ENCODE data around the gene METRNL. TPM values are rescaled to one million over a fixed set of nuclear protein-coding genes. Genes with fewer than 3 reads are reported as not detected.
"Not testable (repeated sequence)": the region's sequence is repeated elsewhere in the genome, so short reads cannot be mapped to it uniquely, and the experiment has no call there.

Gene METRNL
- total RNA-seq, 1 experiment from 2014 or later, result 238 TPM

DNA sequence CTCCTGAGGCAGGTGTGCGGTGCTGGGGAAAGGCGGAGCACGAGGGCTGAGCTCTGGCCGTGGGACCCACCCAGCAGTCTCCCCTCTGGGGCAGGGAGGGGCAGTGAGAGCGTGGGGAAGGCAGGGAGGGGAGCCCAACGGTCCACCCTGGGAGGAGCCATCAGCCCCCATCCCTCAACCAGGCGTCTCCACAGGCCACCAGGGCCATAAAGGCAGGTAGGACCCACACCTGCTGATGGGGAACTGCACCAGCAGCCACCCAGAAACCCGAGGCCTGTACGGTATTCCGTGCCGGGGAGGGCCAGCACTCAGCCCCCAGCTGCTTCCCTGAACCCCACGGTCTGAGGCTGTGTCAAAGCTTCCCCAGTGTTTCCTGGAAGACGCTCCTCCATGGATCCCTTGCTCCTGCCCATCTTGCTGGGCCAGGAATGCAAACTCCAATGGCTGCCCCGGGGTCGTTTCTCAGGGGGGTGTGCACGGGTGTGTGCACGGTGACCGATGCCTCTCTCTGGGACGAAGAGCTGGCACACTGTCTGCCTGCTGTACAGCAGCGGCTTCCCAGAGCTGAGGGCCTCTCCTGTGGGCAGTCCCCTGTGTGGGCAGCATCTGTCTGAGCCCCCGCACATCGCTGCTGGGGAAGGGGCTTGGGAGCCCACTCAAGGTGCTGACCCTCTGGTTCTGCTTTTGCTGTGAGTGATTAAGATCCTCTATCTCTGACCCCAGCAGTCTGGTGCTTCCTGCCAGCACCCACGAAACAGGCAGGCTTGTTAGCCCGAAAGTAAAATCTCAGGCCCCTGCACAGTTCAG is 17.2 kb upstream of the METRNL start:
- no peak for DNase-seq
- Histone ChIP-seq H3K36me3 (no peaks in the 10 kb centered on the region), H3K9me3 (no peaks in the 10 kb centered on the region), H3K4me3 (no peak overlapping the region), H3K27me3 (no peaks in the 10 kb centered on the region)

DNA sequence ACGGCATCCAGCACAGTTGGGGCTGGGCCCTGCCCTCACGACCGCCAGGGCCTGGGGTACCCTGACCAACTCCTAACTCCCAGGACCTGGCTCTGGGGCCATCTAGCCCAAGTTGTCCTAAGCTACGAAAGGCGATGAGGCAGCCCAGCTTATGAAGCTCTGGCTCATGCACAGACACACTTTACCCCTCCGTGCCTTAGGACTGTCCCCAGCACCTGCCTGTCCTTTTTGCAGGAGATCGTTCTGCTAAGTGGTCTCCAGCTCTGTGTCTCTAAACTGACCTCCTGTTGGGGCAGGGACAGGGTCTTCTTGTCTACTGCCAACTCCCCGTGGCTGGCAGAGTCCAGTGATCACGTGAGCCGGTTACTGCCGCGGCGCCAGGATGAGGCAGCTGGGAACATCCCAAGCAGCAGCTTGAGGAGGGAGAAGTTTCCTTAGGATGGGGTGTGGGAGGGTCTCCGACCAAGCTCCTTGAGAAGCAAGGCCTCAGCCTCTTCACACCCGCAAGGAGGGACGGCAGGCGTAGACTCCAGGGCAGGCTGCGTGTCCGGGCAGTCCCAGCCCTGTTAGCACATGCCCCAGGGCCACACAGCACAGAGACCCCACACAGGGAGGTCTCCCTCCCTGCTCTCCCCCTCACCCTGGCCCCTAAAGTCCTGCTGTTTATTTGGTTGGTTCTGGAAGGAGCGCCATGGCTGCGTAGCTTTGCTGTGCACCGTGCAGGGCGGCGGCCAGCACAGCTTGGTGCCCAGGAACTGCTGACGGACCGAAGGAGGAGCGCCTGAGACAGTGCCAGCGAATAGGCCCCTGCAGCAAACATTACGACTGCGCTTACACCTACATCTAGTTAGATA is 16.4 kb upstream of the METRNL start:
- no peak overlapping the region for H3K4me3 ChIP-seq
- no peak for DNase-seq
- H3K27me3 ChIP-seq, result no peaks in the 10 kb centered on the region
- H3K9me3 ChIP-seq, result no peaks in the 10 kb centered on the region
- no peaks in the 10 kb centered on the region for H3K36me3 ChIP-seq

DNA sequence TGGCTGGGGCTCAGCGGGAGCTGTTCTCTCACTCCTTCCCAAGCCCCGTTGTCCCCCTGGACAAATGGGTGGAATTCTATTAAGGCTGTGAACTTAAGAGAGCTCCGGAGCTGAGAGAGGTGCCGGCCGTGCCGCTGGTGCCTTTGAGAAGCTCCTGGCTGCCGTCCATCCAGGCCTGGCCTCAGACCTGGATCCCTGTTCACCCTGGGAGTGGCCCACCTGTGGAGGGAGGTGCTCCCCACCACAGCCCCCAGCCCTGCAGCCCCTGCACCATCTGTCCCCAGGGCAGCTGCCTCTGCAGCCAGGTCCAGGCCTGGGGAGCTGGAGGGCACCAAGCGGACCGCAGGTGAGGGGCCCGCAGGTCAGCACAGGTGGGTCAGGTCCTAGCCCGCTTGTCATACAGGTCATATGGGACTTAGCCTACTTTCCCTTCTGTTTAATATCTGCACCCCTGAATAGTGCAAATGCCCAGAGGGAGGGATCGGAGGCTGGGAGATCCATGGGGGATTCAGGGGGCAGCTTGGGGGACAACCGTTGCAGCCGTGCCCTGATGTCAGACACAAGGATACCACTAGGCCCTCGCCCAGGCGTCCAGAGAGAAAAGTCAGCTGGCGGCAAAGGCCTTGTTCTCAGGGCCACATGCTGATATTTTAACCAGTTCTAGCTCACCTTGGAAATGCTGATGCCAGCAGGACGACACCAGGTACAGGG is 15.2 kb upstream of the METRNL start:
- Histone ChIP-seq H3K27me3 (no peaks in the 10 kb centered on the region), H3K9me3 (no peaks in the 10 kb centered on the region), H3K36me3 (no peaks in the 10 kb centered on the region), H3K4me3 (no peak overlapping the region)
- DNase-seq, result no peak

- Histone ChIP-seq H3K4me3 (no peak overlapping the region), H3K9me3 (no peaks in the 10 kb centered on the region), H3K27me3 (no peaks in the 10 kb centered on the region), H3K36me3 (no peaks in the 10 kb centered on the region)
- no peak for DNase-seq
Measured at GRCh38 chr17:83064732-83065659, 14.4 kb upstream of the METRNL start.

DNA sequence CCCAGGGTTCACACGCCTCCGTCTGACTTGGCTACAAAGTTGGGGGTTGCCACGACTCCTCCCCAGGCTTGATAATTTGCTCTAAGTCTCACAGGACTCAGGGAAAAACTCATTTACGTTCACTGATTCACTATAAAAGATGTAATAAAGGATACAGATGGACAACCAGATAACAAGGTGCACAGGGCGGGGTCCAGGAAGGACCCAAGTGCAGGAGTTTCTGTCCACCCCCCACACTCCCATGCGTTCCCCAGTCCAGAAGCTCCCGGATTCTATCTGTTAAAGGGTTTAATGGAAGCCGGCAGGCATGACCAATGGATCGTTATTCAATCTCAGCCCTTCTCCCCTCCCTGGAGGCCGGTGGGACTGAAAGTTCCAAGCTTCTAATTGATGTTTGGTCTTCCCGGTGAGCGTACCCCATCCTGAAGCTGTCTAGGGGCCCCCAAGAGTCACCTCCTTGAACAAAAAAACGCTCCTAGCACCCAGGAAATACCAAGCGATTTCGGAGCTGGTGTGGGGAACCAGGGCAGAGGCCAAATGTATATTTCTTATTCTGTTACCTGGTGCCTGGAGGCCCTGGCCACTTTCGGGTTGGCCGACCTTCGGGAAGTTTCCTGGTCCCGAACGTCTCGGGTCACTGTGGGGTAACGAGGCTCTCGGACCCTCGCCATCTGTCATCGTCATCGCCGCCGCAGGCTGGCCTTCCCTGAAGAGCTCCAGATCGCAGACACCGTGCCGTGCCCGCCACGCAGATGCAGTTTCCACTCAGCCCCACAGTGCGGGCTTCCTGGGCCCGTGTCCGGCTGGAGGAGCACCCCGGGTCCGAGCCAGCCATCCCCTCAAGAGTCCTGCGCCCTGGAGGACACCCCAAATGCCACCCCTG is 13.5 kb upstream of the METRNL start:
- DNase-seq, result no peak
- no peak overlapping the region for H3K4me3 ChIP-seq
- no peaks in the 10 kb centered on the region for H3K27me3 ChIP-seq
- no peaks in the 10 kb centered on the region for H3K9me3 ChIP-seq
- no peaks in the 10 kb centered on the region for H3K36me3 ChIP-seq

DNA sequence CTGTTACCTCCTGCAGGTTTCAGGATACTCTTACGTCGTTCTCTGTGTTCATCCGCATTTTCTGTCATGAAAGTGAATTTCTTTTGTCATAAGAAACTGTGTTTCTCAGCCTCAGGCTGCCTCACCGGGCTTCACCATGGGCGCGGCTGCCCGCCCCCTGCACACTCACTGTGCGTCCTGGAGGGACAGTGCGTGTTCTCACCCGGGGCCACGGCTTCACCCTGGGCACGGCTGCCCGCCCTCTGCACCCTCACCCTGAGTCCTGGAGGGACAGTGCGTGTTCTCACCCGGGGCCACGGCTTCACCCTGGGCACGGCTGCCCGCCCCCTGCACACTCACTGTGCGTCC is 12.9 kb upstream of the METRNL start:
- not testable (repeated sequence) for H3K36me3 ChIP-seq, DNase-seq, H3K9me3 ChIP-seq, H3K4me3 ChIP-seq, H3K27me3 ChIP-seq

DNA sequence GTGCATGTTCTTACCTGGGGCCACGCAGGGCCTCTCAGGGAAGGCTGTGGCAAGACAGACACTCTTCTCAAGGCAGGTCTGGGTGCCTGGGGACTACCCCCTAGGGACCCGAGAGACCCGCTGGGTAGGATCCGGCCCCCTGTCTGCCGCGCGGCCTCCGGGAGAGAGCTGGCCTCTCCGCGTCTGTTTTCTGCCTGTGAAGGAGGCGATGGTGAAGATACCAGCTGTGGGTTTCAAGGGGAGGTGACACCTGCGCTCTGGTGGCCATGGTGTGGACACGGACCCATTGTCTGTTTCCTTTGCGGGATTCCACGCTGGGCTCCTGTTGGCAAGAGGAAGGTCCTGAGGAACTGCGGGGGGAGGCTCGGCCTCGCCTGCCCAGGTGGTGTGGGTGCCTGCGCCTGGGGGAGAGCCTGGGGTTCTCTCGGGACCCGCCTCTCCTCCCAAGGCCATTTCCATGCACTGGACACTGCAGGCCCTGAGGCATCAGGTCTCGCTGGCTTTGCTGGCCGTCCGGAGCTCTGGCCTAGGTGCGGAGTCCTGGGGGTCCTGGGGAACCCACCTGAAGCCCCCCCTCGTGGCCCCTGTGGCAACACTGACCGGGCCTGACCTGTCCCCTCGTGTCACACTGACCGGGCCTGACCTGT is 12.2 kb upstream of the METRNL start:
- no peaks in the 10 kb centered on the region for H3K9me3 ChIP-seq
- no peak overlapping the region for H3K4me3 ChIP-seq
- DNase-seq, result no peak
- H3K27me3 ChIP-seq, result no peaks in the 10 kb centered on the region
- H3K36me3 ChIP-seq, result no peaks in the 10 kb centered on the region

- H3K4me3 ChIP-seq, result no peak overlapping the region
- H3K27me3 ChIP-seq, result no peaks in the 10 kb centered on the region
- no peaks in the 10 kb centered on the region for H3K9me3 ChIP-seq
- H3K36me3 ChIP-seq, result no peaks in the 10 kb centered on the region
- no peak for DNase-seq
Measured at GRCh38 chr17:83067718-83068261, 11.6 kb upstream of the METRNL start.

DNA sequence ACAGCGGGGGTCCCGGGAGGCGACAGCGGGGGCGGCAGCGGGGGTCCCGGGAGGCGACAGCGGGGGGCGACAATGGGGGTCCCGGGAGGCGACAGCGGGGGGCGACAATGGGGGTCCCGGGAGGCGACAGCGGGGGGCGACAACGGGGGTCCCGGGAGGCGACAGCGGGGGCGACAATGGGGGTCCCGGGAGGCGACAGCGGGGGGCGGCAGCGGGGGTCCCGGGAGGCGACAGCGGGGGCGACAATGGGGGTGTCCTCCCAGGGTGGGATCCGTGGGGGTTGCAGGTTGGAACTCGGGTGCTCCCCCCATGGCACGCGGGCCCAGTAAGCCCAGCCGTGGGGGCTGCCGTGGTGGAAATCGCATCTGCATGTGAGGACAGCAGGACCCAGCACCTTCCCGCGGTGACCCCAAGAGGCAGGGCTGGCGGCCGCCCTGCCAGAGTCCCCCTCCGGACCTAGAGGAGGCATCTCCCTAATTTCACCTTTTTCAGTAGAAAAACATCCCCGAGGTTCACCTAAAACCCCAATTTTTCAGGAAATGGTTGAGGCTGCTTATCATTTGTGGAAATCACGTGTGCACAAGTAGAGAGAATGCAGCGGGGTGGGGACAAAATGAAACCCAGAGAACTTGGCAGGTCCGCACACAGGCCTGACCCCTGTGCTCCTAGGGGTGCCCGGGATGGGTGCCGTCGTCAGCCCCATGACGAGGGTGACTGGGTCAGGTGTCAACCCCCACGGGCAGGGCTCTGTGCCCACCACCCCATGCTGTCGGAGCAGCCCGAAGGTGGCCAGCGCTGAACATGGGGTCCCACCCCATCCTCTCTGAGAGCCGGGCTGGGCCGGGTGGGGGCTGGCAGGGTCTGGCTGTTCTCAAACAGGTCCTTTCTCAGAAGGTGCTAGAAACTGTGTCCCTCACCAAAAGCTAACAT is 10.5 kb upstream of the METRNL start:
- no peaks in the 10 kb centered on the region for H3K27me3 ChIP-seq
- DNase-seq, result no peak
- H3K36me3 ChIP-seq, result no peaks in the 10 kb centered on the region
- no peaks in the 10 kb centered on the region for H3K9me3 ChIP-seq
- no peak overlapping the region for H3K4me3 ChIP-seq

GRCh38 chr17:83069571-83069906 is 9.9 kb upstream of the METRNL start:
- no peaks in the 10 kb centered on the region for H3K36me3 ChIP-seq
- no peaks in the 10 kb centered on the region for H3K9me3 ChIP-seq
- H3K4me3 ChIP-seq, result no peak overlapping the region
- no peak for DNase-seq
- H3K27me3 ChIP-seq, result no peaks in the 10 kb centered on the region

- Histone ChIP-seq H3K9me3 (no peaks in the 10 kb centered on the region), H3K4me3 (no peak overlapping the region), H3K27me3 (no peaks in the 10 kb centered on the region), H3K36me3 (no peaks in the 10 kb centered on the region)
- DNase-seq, result no peak
Measured at GRCh38 chr17:83069931-83070742, 9.3 kb upstream of the METRNL start.

DNA sequence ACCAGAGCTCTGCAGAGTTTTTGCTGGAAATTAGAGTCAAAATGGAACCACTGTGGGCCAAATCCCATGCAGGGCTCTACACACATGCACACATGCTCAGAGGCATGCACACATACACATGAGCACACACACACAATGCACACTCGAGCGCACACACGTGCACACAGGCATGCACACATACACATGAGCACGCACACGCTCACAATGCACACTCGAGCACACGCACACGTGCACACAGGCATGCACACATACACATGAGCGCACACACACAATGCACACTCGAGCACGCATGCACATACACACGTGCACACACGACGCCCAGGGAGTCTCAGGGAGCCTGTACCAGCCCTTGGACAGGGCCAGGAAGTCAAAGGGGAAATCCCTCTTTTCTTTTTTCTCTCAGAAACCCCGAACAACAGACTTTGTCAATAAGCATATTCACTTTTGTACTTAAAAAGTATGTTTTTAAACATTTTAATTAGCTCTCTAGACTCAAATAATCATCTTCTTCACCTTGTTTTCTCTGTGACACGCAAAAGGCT is 8.5 kb upstream of the METRNL start:
- Histone ChIP-seq H3K4me3 (no peak overlapping the region), H3K9me3 (no peaks in the 10 kb centered on the region), H3K27me3 (no peaks in the 10 kb centered on the region), H3K36me3 (no peaks in the 10 kb centered on the region)
- no peak for DNase-seq

DNA sequence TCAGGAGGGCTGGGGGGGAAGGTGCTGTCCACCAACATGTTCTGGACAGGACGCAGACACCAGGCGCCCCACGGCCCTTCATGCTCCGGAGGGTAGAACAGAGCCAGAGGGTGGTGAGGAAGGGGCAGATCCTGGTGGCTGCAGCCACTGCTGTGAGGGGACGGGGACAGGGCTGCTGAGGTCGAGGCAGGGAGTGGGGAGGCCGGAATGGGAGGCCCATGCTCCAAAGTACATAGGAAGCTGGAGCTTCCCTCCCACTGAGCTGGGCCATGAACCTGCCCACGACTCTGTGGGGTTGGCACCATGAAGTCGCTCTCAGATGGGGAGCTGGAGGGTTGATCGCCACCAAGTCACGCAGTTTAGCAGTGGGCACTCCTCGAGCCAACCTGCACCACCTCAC is 8.0 kb upstream of the METRNL start:
- DNase-seq, result no peak
- Histone ChIP-seq H3K9me3 (no peaks in the 10 kb centered on the region), H3K4me3 (no peak overlapping the region)

More for the DNA sequence above, 8.0 kb upstream of the METRNL start:
- Histone ChIP-seq H3K36me3 (no peaks in the 10 kb centered on the region), H3K27me3 (no peaks in the 10 kb centered on the region)
